AG10803 (cell line): Measurements from ENCODE around the gene SLC12A6.

Experiments used
- DNase-seq: peaks from one replicate; pipeline ENCODE4 v3.0.0; 2010; ENCODE audit warnings: low read depth
- H3K4me3 ChIP-seq: 2 replicates; pipeline ENCODE4 v1.5.1; 2011; ENCODE audit warnings: mild to moderate bottlenecking, low read length, control low read depth
- TF ChIP-seq, protein P1 (sequence below): conservative IDR thresholded peaks from 2 replicates; pipeline ENCODE4 v1.5.1; 2011; ENCODE audit warnings: mild to moderate bottlenecking, low read length, control low read depth, inconsistent platforms

SLC12A6 gene

DNA sequence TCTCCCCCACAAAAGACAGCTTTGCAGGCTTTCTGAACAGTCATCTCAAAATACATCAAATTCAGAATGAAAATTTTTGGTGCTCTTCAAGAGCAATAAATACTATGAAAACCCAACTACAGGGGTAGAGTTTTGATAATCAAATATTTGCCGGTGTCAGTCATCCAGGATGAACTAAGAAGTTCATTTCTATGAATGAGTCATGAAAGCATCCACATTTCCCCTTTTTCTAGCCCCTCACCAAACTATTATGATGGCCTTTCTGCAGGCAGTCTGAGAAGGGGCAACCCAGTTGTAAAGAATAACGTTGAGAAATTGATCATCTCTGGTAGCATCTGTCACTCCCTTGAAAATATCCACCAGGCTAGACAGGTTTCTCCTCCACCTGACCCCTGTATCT lies 32.5 kb upstream of the SLC12A6 start:
- H3K4me3 ChIP-seq, result no peak overlapping the region
- DNase-seq, result no peak
- TF ChIP-seq, protein P1, sequence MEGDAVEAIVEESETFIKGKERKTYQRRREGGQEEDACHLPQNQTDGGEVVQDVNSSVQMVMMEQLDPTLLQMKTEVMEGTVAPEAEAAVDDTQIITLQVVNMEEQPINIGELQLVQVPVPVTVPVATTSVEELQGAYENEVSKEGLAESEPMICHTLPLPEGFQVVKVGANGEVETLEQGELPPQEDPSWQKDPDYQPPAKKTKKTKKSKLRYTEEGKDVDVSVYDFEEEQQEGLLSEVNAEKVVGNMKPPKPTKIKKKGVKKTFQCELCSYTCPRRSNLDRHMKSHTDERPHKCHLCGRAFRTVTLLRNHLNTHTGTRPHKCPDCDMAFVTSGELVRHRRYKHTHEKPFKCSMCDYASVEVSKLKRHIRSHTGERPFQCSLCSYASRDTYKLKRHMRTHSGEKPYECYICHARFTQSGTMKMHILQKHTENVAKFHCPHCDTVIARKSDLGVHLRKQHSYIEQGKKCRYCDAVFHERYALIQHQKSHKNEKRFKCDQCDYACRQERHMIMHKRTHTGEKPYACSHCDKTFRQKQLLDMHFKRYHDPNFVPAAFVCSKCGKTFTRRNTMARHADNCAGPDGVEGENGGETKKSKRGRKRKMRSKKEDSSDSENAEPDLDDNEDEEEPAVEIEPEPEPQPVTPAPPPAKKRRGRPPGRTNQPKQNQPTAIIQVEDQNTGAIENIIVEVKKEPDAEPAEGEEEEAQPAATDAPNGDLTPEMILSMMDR, result no peak

DNA sequence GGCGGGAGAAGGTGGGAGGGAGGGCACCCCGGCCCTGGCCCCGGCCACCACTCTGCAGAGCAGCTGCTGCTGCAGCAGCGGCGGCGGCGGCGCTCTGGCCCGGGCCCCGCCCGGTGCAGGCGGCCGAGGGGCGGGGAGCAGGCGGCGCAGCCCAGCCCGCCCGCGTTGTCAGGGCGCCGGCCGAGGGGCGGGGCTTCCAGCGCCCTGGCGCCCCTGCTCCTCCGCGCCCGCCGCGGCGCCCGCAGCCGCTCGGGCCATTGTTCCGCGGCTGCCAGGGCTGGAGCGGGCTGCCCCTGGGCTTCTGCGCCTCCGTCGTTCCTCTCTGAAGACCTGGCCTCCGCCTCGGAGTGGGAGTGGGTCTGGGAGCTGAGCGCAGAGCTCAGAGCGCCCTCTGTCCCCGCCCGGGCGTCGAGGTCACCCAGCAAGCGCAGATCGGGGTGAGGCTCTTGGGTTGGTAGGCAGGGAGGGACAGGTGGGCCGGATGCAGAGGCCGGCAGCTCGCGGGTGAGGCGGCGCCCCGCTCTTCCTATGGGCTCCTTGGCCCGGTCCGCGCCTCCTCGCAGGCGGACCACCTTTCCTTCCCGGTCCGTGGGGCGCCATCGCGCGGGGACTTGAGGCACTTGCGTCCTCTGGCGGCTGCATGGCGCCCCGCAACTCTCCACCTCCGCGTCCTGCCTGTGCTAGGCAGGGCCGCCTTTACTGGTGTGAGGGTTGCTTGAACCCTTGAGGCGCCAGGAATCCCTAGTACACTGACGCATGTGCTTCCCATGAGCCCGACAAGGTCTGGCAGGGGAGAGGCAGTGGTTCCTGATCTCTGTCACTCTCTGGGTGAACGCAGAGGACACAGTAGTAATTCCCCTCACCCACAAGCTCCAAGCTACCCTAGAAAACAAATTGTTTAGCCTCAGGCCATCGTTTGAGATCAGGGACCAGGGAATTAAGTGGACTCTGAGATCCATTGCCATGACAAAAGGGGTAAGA lies 29.8 kb upstream of the SLC12A6 start, which contains the start of gene LPCAT4:
Gene LPCAT4 (minus strand): TSS at position 96 of the 981 bp plus-strand sequence. CDS start 96 bp downstream, outside the sequence.
- H3K4me3 ChIP-seq, result peak within 1 kb of the TSS; percentile 95
- peak; percentile 83 for DNase-seq
- TF ChIP-seq, protein P1, result peak; percentile 73

DNA sequence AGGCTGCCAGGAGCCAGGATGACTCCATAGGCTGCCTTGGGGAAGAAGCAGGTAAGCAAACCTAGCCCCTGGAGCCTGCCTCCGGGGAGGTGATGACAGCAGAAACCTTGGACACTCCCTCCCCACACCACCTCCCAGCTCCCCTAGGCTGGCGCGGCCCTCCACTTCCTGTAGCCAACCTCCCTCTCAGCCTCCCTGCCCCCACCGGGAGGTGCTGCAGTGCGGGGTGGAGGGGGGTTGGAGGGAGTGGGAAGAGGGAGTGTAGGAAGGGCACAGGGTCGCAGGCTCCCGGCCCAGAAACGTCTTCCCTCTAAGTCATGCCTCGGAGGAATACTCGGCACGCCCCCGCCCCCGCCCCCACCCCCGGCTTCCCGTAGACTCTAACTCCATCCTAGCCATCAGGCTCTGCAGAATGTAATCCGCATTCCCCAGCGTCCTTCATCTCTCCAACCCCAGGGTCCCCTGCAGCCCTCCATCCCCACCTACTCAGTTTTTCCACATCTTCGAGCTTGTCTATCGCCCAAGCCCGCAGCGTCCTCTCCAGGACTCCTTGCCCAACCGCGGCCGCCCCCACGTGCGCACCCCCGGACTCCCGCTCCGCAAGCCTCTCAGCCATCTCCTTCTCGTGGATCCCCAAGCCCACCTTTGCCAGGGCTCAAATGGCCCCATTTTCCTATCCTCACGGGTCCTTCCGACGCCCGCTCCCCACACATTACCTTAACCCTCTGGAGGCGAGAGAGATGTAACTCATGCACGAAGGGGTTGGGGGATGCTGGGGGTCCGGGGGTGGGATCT lies 28.9 kb upstream of the SLC12A6 start:
- peak; percentile 20 for DNase-seq
- peak overlapping the region; percentile 82 for H3K4me3 ChIP-seq
- TF ChIP-seq, protein P1, result no peak

DNA sequence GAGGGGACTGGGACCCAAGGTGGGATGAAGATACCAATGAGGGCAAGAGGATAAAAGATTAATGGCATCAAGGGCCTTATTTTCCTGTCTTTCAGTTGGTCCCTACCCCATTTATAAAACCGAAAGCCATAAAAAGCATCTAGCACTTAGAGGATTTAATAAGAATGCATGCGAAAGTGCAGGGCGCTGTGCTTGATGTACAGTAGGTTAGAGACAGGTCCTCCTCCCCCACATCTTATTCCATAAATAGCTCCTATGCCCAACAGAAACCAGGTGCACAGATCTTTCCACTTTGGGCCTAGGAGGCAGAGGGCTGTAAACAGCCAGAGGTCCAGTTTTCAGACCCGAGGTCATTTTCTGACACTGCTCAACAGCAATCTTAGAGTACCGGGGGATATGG lies 28.3 kb upstream of the SLC12A6 start:
- DNase-seq, result no peak
- TF ChIP-seq, protein P1, result no peak
- H3K4me3 ChIP-seq, result peak overlapping the region; percentile 82

DNA sequence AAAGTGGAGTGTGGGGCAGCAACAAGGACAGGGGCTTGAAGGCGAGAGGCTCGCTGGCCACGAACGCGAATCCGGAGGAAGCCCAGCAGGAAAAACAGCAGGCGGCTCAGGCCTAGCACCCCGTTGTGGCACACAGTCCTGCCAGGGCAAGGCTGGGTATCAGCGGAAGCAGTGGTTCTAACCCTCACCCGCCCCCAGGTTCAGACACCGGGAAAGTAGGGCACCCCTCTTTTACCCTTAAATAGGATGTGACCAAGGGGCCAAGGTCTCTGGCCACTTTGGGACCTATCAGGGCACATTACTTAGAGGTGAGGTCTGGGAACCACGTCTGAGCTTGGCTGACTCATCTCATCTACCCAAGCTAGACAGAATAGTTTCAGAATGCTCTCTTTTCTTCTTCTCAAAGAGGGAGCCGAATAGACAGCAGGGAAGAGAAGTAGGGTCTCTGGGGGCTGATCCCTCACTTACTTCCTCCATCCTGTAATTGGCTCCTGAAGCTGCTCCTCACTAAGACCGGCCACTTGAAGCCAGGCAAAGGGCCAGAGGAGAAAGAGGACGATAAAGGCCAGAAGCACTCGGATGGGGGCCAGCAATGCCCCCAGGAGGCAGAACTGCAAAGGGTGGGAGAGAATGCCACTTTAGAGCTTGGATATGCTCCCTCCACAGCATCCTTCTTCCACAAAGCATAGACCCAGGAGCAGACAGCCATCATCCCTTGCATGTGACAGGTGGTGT lies 27.7 kb upstream of the SLC12A6 start:
- peak overlapping the region; percentile 82 for H3K4me3 ChIP-seq
- DNase-seq, result no peak
- TF ChIP-seq, protein P1, result no peak

DNA sequence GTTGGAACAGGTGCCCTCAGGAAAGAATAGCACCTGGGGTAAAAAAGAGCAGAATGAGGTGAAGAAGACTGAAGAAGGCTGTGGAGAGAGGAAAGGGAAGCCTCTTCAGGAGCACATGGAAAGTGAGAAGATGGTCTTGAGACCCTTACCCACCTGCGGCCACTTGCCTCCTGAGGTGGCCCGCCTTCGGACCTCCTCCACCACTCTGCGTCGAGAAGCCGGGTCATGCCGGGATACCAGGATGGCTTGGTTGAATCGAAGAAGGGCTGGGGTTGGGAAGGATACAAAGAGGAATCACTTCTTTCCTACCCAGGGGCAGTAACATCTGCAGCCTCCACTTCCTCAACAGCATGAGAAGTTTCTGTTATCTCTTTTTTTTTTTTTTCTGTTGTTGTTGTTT lies 26.5 kb upstream of the SLC12A6 start:
- TF ChIP-seq, protein P1, result no peak
- DNase-seq, result no peak
- no peak overlapping the region for H3K4me3 ChIP-seq
